ENCODE results near the gene TMEM109. TPM values are rescaled to one million over a fixed set of nuclear protein-coding genes. Genes with fewer than 3 reads are reported as not detected.
A peak's percentile ranks its signal among the peaks of the same experiment; 100 is the strongest.

The TMEM109 gene
- total RNA-seq: 91.8 and 108 TPM in 2 replicates
- polyA plus RNA-seq (2012): 110 TPM

- peak; percentile 97 for DNase-seq (ENCODE audit: low read depth)
These were observed at the start of gene TMEM109 for GRCh38 chr11:60913793-60914632. TMEM109 (plus strand) TSS chr11:60914158; CDS start chr11:60919694, 5,536 bp downstream.

- DNase-seq (ENCODE audit: low read depth): no peak
These were observed 49.0 kb upstream of the TMEM109 start for GRCh38 chr11:60864856-60865513.

GRCh38 chr11:60866911-60867870 lies 46.8 kb upstream of the TMEM109 start, which contains the start of gene ZP1:
ZP1 (plus strand) TSS chr11:60867542; CDS start chr11:60867562, 20 bp downstream.
- no peak for DNase-seq (ENCODE audit: low read depth)

GRCh38 chr11:60867871-60868681 lies 45.9 kb upstream of the TMEM109 start:
- DNase-seq (ENCODE audit: low read depth): no peak

GRCh38 chr11:60868682-60869450 lies 45.1 kb upstream of the TMEM109 start:
- no peak for DNase-seq (ENCODE audit: low read depth)

GRCh38 chr11:60869451-60869825 lies 44.5 kb upstream of the TMEM109 start:
- DNase-seq (ENCODE audit: low read depth): no peak

GRCh38 chr11:60870276-60870675 lies 43.7 kb upstream of the TMEM109 start:
- no peak for DNase-seq (ENCODE audit: low read depth)

GRCh38 chr11:60870733-60871377 lies 43.1 kb upstream of the TMEM109 start:
- no peak for DNase-seq (ENCODE audit: low read depth)

GRCh38 chr11:60871378-60872061 lies 42.4 kb upstream of the TMEM109 start:
- DNase-seq (ENCODE audit: low read depth): peak; percentile 35

GRCh38 chr11:60872124-60872960 lies 41.6 kb upstream of the TMEM109 start:
- peak; percentile 49 for DNase-seq (ENCODE audit: low read depth)

GRCh38 chr11:60872961-60873524 lies 40.9 kb upstream of the TMEM109 start:
- no peak for DNase-seq (ENCODE audit: low read depth)

- DNase-seq (ENCODE audit: low read depth): no peak
These were observed 40.4 kb upstream of the TMEM109 start for GRCh38 chr11:60873533-60873932.

GRCh38 chr11:60874421-60875365 lies 39.3 kb upstream of the TMEM109 start:
- no peak for DNase-seq (ENCODE audit: low read depth)

GRCh38 chr11:60875366-60876167 lies 38.4 kb upstream of the TMEM109 start:
- peak; percentile 32 for DNase-seq (ENCODE audit: low read depth)

GRCh38 chr11:60876168-60876485 lies 37.8 kb upstream of the TMEM109 start:
- DNase-seq (ENCODE audit: low read depth): no peak

All from myocyte (in vitro differentiated cells).